GM12891 (cell line): ENCODE results near the gene CIAO2A.

Experiments used
- DNase-seq: peaks from one replicate; pipeline ENCODE4 v3.0.0; 2011; ENCODE audit warnings: low spot score; ENCODE audit not compliant: insufficient read length
- FAIRE-seq: peaks from 2 replicates; lab custom pipeline; 2011; peaks lifted over from hg19 to GRCh38; lab: Jason Lieb, UNC
- PAX5 ChIP-seq: IDR thresholded peaks from 2 replicates; pipeline ENCODE4 v1.6.1; 2011; ENCODE audit warnings: low read length, moderate library complexity, mild to moderate bottlenecking; ENCODE audit not compliant: insufficient read depth, severe bottlenecking
- POLR2A ChIP-seq: IDR thresholded peaks from 2 replicates; pipeline ENCODE4 v1.6.1; 2011; ENCODE audit warnings: low read depth, low read length, control low read depth
- POLR2AphosphoS5 ChIP-seq: IDR thresholded peaks from 2 replicates; pipeline ENCODE4 v1.6.1; 2011; ENCODE audit warnings: low read depth, low read length, control low read depth
- POU2F2 ChIP-seq: IDR thresholded peaks from 2 replicates; pipeline ENCODE4 v1.6.1; 2011; ENCODE audit warnings: low read depth, mild to moderate bottlenecking, control low read depth, low read length, moderate library complexity
- SPI1 ChIP-seq: IDR thresholded peaks from 2 replicates; pipeline ENCODE4 v1.6.1; 2011; ENCODE audit warnings: low read depth, low read length, control low read depth
- TAF1 ChIP-seq: IDR thresholded peaks from 2 replicates; pipeline ENCODE4 v1.6.1; 2011; ENCODE audit warnings: low read depth, low read length, control low read depth

CIAO2A gene

GRCh38 chr15:64029633-64030032 lies 64.0 kb downstream of the CIAO2A start:
- TF ChIP-seq POU2F2 (no peak), POLR2AphosphoS5 (no peak), SPI1 (no peak), POLR2A (no peak), PAX5 (no peak)
- no peak for DNase-seq

DNA sequence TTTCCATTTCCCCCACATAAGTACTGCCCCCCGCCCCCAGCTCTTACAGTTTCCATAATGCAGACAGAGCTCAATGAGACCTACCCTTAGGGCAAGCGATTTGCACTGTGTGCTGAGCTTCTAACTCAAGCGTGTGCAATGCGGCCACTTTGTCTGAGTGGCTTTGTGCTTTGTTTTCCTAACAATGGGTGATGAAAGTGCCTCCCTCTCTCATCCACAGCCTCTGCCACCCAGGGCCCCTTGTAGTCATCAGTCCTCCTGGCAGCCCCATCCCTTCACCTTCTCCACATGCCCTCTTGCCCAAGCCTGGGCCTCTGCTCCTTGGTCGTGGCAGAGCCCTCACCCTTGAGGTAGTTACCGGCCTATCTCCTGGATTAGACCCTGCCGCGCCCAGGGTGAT lies 64.5 kb downstream of the CIAO2A start:
- TF ChIP-seq POLR2AphosphoS5: no peak
- TF ChIP-seq POLR2A: no peak
- TF ChIP-seq SPI1: no peak
- no peak for TF ChIP-seq TAF1
- no peak for TF ChIP-seq PAX5
- TF ChIP-seq POU2F2: no peak
- FAIRE-seq: no peak
- no peak for DNase-seq

More at GRCh38 chr15:64029633-64030032, 64.0 kb downstream of the CIAO2A start:
- FAIRE-seq: peak; percentile 23

DNA sequence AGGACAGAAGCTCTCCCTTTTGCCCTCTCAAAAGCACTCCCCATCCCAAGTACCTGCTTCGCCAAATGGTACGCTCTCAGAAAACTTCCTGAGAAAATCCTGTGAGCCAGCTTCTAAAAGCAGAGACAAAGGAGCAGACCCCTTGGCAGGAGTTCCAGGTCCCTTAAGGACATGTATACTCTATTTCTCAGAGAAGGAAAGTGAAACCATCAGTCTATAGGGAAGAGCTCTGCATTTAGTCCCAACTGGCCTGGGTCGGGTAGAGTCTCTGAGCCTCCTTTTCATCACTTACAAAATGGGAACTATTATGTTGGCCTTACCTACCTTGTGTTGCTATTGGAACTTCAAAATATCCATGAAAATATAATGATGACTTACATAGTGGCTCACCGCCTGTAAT lies 67.0 kb downstream of the CIAO2A start:
- DNase-seq (no peak), FAIRE-seq (no peak)
- no peak for TF ChIP-seq POLR2A
- TF ChIP-seq POU2F2: no peak
- no peak for TF ChIP-seq TAF1
- no peak for TF ChIP-seq SPI1
- no peak for TF ChIP-seq PAX5
- no peak for TF ChIP-seq POLR2AphosphoS5

GRCh38 chr15:64024172-64025050 lies 69.2 kb downstream of the CIAO2A start:
- DNase-seq (no peak), FAIRE-seq (no peak)
- TF ChIP-seq POLR2A (no peak), POLR2AphosphoS5 (no peak), SPI1 (no peak), PAX5 (no peak), POU2F2 (no peak), TAF1 (no peak)

DNA sequence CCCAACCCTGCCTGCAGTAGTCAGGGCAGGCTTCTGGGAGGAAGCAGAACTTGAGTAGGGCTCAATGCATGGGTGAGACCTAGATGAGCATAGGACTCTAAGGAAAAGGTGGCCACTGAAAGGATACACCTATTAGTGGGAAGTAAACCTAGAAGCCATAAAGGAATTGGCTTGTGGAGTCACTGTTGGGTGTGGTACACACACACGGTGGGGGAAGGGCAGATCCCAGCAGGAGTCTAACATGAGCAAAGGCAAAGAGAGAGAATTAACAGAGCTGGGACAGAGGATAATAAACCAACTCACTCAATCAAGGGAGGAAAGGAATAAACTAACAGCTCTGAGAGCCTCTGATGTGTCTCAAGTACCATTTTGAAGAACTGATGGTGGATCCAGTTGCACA lies 70.4 kb downstream of the CIAO2A start:
- FAIRE-seq: no peak
- TF ChIP-seq PAX5 (no peak), POLR2AphosphoS5 (no peak), SPI1 (no peak), POLR2A (no peak), TAF1 (no peak), POU2F2 (no peak)
- DNase-seq: no peak

DNA sequence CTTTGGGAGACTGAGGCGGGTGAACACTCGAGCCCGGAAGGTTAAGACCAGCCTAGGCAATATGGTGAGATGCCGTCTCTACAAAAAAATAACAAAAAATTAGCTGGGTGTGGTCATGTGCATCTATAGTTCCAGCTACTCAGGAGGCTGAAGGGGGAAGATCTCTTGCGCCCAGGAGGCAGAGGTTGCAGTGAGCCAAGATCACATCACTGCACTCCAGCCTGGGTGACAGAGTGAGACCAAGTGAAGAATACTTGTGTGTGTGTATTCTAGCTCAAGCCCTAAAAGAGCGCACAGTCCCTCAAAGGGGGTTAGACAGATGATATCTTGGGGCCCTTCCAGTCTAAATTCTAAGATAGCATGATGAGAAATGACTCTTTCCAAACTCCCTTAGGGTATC lies 71.1 kb downstream of the CIAO2A start:
- DNase-seq (no peak), FAIRE-seq (no peak)
- TF ChIP-seq SPI1 (no peak), POLR2A (no peak), POLR2AphosphoS5 (no peak), TAF1 (no peak), PAX5 (no peak), POU2F2 (no peak)
